GM21717 (cell line): ENCODE results near the gene AGA.

ENCODE experiments used
- ATAC-seq: cut with Tn5 transposase; IDR thresholded peaks from one replicate; pipeline ENCODE4 v1.9.1; 2021; ENCODE audit warnings: mild to moderate bottlenecking, moderate library complexity; ENCODE audit not compliant: unreplicated experiment

Gene AGA

DNA sequence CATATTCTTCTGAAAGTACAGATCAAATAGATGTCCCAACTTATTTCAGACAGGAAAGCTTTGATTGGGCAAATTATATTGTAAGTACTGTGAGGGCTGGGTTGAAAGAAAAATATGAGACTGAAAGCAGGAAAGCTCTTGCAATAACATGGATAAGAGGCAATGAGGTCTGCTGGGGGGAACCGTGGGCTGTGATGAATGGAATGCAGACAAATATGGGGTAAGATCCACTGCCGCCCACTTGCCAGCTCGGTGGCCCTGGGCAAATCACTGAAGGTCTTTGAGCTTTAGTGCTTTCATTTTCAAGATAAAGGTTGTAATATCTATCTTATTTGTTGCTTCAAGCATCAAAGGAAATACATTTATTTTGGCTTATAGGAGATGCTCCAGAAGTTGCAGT, 51.0 kb downstream of the AGA start:
- ATAC-seq, result no peak

DNA sequence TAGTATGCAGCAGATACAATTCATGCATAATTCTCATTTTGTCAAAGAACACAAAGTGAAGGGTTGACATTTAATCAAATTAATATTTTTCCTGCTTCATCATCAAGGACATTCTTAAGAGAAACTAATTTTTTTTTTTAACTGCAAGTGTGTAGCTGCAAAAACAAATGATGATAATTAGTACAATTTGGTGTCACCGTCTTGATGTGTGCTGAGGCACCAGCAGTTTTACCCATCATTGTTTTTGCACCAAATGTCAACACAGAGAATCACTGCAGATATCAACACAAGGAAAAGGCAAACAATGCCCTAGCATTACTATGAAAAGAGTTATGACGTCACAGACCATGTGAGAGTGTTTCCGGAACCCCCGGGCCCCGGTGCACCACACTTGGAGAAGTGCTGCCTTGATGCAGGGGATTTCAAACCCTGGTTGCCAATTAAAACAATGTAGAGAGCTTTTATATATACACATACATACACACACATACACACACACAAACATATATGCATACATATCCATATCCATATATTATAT, 55.9 kb downstream of the AGA start:
- no peak for ATAC-seq

DNA sequence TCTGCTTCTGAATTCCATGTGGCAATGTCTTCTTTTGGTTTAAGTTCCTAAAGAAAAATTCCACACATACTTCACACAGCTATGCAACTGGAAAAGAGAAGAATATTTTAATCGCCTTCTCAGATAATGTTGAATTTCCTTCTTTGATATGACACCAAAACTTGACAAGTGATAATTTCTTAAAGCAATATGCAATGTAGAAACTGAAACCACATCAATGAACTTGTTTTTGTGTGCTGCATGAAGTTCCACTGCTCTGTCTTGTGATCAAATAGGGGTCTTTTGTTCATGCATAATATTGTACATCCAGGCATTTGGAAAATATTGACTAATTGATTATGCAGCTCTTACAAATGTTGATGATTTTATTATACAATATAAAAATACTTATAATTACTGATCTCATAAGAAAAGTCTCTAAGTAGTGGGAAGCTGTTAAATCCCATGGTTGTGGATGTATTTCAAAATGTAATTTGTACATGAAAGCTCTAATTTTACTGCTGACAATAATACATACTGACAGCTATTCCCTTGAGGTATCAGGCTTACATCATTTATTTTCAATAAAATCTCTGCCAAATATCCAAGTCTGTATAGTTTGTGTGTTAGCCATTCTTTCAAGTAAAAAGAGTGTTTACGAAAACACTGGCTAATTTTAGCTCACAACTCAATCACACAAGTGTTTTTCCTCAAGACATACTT, 56.5 kb downstream of the AGA start:
- ATAC-seq, result no peak

- ATAC-seq, result no peak
Measured at GRCh38 chr4:177384856-177385397, 57.3 kb downstream of the AGA start.

DNA sequence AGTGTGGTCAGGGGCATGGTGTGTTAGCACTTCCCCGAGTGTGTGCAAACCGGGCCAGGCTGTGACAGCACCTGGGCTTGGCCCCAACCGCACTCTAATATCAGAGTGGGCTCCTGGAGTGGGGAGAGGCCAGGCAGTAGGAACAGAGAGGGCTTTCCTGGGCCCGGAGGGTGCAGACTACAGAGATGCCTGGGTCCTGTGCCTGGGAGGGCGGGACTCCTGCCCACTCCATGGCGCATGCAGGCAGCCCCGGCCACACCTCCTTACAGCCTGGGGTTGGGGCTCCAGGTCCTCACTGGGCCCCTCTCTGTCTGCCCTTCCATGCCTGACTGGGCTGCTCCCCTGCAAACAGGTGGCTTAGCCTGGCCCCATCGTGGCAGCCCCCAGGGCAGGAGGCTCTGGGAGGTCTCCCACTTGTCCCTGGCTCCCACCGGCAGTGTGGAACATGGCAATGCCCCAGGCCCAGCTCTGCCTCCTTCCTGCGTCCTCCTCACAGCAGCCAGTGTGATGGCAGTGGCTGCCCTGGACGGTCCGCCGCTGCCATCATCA, 60.4 kb downstream of the AGA start:
- no peak for ATAC-seq
